Heart left ventricle (tissue), 16 donors: ENCODE results near the gene BRD3OS. TPM values are rescaled to one million over a fixed set of nuclear protein-coding genes. Genes with fewer than 3 reads are reported as not detected.

Source experiments
- ATAC-seq, 4 donors: fragments of 200-7000 bp; cut with Tn5 transposase; one replicate each; pipeline ENCODE4 v1.9.1; 2020 to 2022; ENCODE audit warnings: moderate library complexity in 4 of 4, mild to moderate bottlenecking in 3 of 4, moderate number of reproducible peaks in 1 of 4
- DNase-seq, 5 donors: peaks; one replicate each; pipeline ENCODE4 v3.0.0-alpha.2; 2020
- H3K27ac ChIP-seq, 12 donors: fragments of 200-600 bp; sonication (generic) in 4 of 12; one replicate each; pipeline versions ENCODE4 v1.5.0 to v1.8.0; 2016 to 2022; ENCODE audit warnings: mild to moderate bottlenecking in 2 of 12
- H3K27me3 ChIP-seq, 9 donors: fragments of 200-600 bp; sonication (generic) in 2 of 9; one replicate each; pipeline versions ENCODE4 v1.5.1 to v1.8.0; 2016 to 2022; ENCODE audit warnings: mild to moderate bottlenecking in 3 of 9
- H3K36me3 ChIP-seq, 9 donors: fragments of 200-600 bp; sonication (generic) in 2 of 9; one replicate each; pipeline versions ENCODE4 v1.5.0 to v1.8.0; 2018 to 2022; ENCODE audit warnings: mild to moderate bottlenecking in 2 of 9
- H3K4me1 ChIP-seq, 12 donors: fragments of 200-600 bp; sonication (generic) in 4 of 12; one replicate each; pipeline versions ENCODE4 v1.5.0 to v1.8.0; 2016 to 2022; ENCODE audit warnings: mild to moderate bottlenecking in 3 of 12
- H3K4me3 ChIP-seq, 12 donors: fragments of 200-600 bp; sonication (generic) in 4 of 12; one replicate each; pipeline versions ENCODE4 v1.5.0 to v1.8.0; 2017 to 2022; ENCODE audit warnings: mild to moderate bottlenecking in 9 of 12, moderate library complexity in 4 of 12
- H3K9me3 ChIP-seq, 12 donors: fragments of 200-600 bp; sonication (generic) in 4 of 12; one replicate each; pipeline versions ENCODE4 v1.5.0 to v1.8.0; 2016 to 2022; ENCODE audit warnings: mild to moderate bottlenecking in 1 of 12
- CTCF ChIP-seq, 12 donors: fragments of 200-600 bp; sonication (generic) in 4 of 12; IDR thresholded peaks; one replicate each; pipeline versions ENCODE4 v1.5.0 to v1.8.0; 2018 to 2022; ENCODE audit warnings: antibody characterized with exemption in 12 of 12, mild to moderate bottlenecking in 5 of 12
- POLR2A ChIP-seq, 2 donors: fragments of 450-650 bp; IDR thresholded peaks; one replicate each; pipeline ENCODE4 v1.6.1; 2017; ENCODE audit warnings: antibody characterized with exemption in 2 of 2, mild to moderate bottlenecking in 2 of 2, moderate library complexity in 2 of 2
- WGBS, 4 donors: extraction: QIAGEN DNeasy Blood & Tissue Kit in 2 of 4; methylation state at CpG; one replicate each; pipeline versions ENCODE4 v1.1.5 to v1.1.7; 2013 to 2018; 5-methylcytosine and 5-hydroxymethylcytosine counted together
- intact Hi-C, 10 donors: fragments of 100-400 bp; cut with DNase I; formaldehyde crosslinking; loops; one replicate each; pipeline versions ENCODE4 v1.11.1 to v1.14.2; 2022
- polyA plus RNA-seq, 2 donors: library from polyadenylated mRNA; stranded (reverse); fragments of 200-250 nt; gene quantifications; one replicate each; pipeline ENCODE4 v1.2.3, GENCODE V29; 2013
- total RNA-seq, 9 donors: library from RNA; depleted of rRNA in 2 of 9; stranded (reverse); fragments of >200 nt in 2 of 9; fragmentation: NEBNext Ultra II Directional in 3 of 9; extraction: Animal tissue kit (Norgen Biotek cat#: 25700) in 3 of 9; gene quantifications; one replicate each; pipeline versions ENCODE4 v1.1.0 to v1.2.4, GENCODE V29; 2016 to 2023
- donor health status: ischemic (EF 13 %, LVEDD 7.1; RV severe dilation, severe dysfunction).
- donor health status: healthy with polysubstance abuse.
- donor health status: DM: no; HTN: yes; CAD: no.
- donor health status: DM: no; HTN: no; CAD: no.
- donor health status: ischemic (EF 25% LVEDD 6.9; RV normal size, moderate dysfunction).
- donor health status: ischemic (EF 25% LVEDD 5.7; RV mildly dilated, moderate dysfunction).
- donor health status: healthy.
- donor health status: DM: yes; HTN: yes; CAD: no.
- donor health status: ischemic (EF 35%, LVEDD 5.7; RV mildly dilated, moderate dysfunction).
- donor health status: nonischemic (EF 11% LVEDD 7.7; RV severe dilation, severe dysfunction).
- donor health status: DM: yes; HTN: yes; CAD: no.
- donor health status: PGD.
- donor health status: ischemic (EF 29% LVEDD 5.4; RV normal size, mild dysfunction).
- donor health status: nonischemic (EF 23%, LVEDD 6.1; RV moderate dilation, normal function).

Gene BRD3OS
- total and polyA plus RNA-seq, 11 donors = 1.8 to 13.8 (median 8.9) TPM

GRCh38 chr9:134014946-134015345 is 10.3 kb upstream of the BRD3OS start:
- H3K4me3 ChIP-seq = no peak overlapping the region
- H3K36me3 ChIP-seq = no peaks in the 10 kb centered on the region
- H3K27me3 ChIP-seq = no peaks in the 10 kb centered on the region
- WGBS, 4 donors = 85 to 98% (median 93%) methylated on average over 2 of the region's 2 CpGs
- DNase-seq (no peak), ATAC-seq (no peak)
- H3K27ac ChIP-seq = no peak overlapping the region
- H3K4me1 ChIP-seq = peaks cover 0 to 4% (median 0%) of the 10 kb centered on the region in 12 donors
- intact Hi-C loops = no loop called here
- TF ChIP-seq CTCF (IDR thresholded peaks at IDR 0.05) (no peak), POLR2A (IDR thresholded peaks at IDR 0.05) (no peak)
- H3K9me3 ChIP-seq = peaks cover 0 to 5% (median 0%) of the 10 kb centered on the region in 12 donors

- TF ChIP-seq POLR2A (IDR thresholded peaks at IDR 0.05) (no peak), CTCF (IDR thresholded peaks at IDR 0.05) (no peak)
- WGBS, 4 donors = 65 to 76% (median 75%) methylated on average over 4 of the region's 4 CpGs
- peaks cover 0 to 10% (median 4%) of the 10 kb centered on the region in 9 donors for H3K36me3 ChIP-seq
- intact Hi-C loops = loop anchor here in 1 of 10 donors (2.0 kb wide), 1 partner anchor 42 kb away; no protein-coding TSS in a partner anchor
- H3K27me3 ChIP-seq = no peaks in the 10 kb centered on the region
- H3K27ac ChIP-seq = peak overlapping the region in 8 of 12 donors; percentile 15 to 79 (median 46)
- peak overlapping the region in 10 of 12 donors; percentile 19 to 95 (median 58) for H3K4me3 ChIP-seq
- no peak for DNase-seq
- H3K4me1 ChIP-seq = peaks cover 0 to 11% (median 8%) of the 10 kb centered on the region in 12 donors
- H3K9me3 ChIP-seq = no peaks in the 10 kb centered on the region
- ATAC-seq = no peak
Measured at GRCh38 chr9:134024214-134024792, 978 bp upstream of the BRD3OS start.

- 8 to 39% (median 15%) methylated on average over 29 to 66 of the region's 66 CpGs for whole genome bisulfite sequencing, 4 donors
- peak overlapping the region; percentile 55 to 96 (median 86) for H3K4me3 ChIP-seq
- ATAC-seq = peak in 2 of 4 donors; percentile 1 to 9
Measured at GRCh38 chr9:134025606-134026541, 593 bp downstream of the BRD3OS start.

More at GRCh38 chr9:134025606-134026541, 593 bp downstream of the BRD3OS start:
- Histone ChIP-seq H3K27me3 (no peaks in the 10 kb centered on the region), H3K27ac (peak overlapping the region in 11 of 12 donors; percentile 12 to 79 (median 51)), H3K36me3 (peaks cover 0 to 25% (median 14%) of the 10 kb centered on the region in 9 donors), H3K4me1 (peaks cover 0 to 11% (median 8%) of the 10 kb centered on the region in 12 donors), H3K9me3 (no peaks in the 10 kb centered on the region)
- TF ChIP-seq POLR2A (IDR thresholded peaks at IDR 0.05) = no peak
- peak in 2 of 12 donors; percentile 9 to 31 for TF ChIP-seq CTCF (IDR thresholded peaks at IDR 0.05)
- DNase-seq = peak in 2 of 5 donors; percentile 52 to 64
- intact Hi-C loops = loop anchor here in 8 of 10 donors (1.0 to 5.0 kb wide), 5 partner anchors 36 to 101 kb away; partner anchors contain the start of gene BRD3 (in 6 of the 8)
